ENCODE measurements around the gene ZNF710.
"Not testable (repeated sequence)": the region's sequence is repeated elsewhere in the genome, so short reads cannot be mapped to it uniquely, and the experiment has no call there.

The ZNF710 gene

DNA sequence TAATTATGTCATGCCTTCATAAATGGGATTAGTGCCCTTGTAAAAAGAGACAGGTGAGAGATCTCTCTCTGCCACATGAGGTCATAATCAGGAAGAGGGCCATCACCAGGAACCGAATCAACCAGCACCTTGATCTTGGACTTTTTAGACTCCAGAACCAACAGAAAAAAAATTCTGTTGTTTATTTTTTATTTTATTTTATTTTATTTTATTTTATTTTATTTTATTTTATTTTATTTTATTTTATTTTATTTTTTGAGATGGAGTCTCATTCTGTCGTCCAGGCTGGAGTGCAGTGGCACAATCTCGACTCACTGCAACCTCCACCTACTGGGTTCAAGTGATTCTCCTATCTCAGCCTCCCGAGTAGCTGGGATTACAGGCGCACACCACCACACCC, 106.9 kb downstream of the ZNF710 start:
- H3K79me1 ChIP-seq (ENCODE audit: low read length); H3K18ac ChIP-seq (ENCODE audit: low read length); H3K4me2 ChIP-seq (ENCODE audit: low read length); H2AK5ac ChIP-seq (ENCODE audit: low read length); H2BK5ac ChIP-seq (ENCODE audit: low read depth, low read length, poor library complexity); H2BK12ac ChIP-seq (ENCODE audit: low read length); H3K9me3 ChIP-seq (ENCODE audit: insufficient read depth, low read depth, low read length); H4K91ac ChIP-seq (ENCODE audit: low read depth, low read length); H4K8ac ChIP-seq (ENCODE audit: low read depth, low read length); H3K27ac ChIP-seq (ENCODE audit: low read depth, low read length); H3K79me2 ChIP-seq (ENCODE audit: control insufficient read depth, insufficient read depth, low read length, poor library complexity); H3K14ac ChIP-seq (ENCODE audit: low read length); H3K27me3 ChIP-seq (ENCODE audit: insufficient read depth, low read length); H3K4me3 ChIP-seq (ENCODE audit: low read depth, low read length); DNase-seq; H2AFZ ChIP-seq (ENCODE audit: insufficient read depth, low read length, poor library complexity); H3K36me3 ChIP-seq (ENCODE audit: control insufficient read depth in 1 of 2, insufficient read depth in 2 of 2, low read length in 2 of 2); H4K12ac ChIP-seq (ENCODE audit: low read depth, low read length); H2BK120ac ChIP-seq (ENCODE audit: insufficient read depth, low read length, poor library complexity); H3K23ac ChIP-seq (ENCODE audit: low read length); H3K9ac ChIP-seq (ENCODE audit: low read length); H3K4ac ChIP-seq (ENCODE audit: low read depth, low read length): not testable (repeated sequence)
- peaks cover 14 to 21% of the 10 kb centered on the region in 2 experiments for H3K4me1 ChIP-seq (ENCODE audit: control insufficient read depth in 1 of 2, insufficient read depth in 2 of 2, low read length in 2 of 2)
- no CpG with 5 or more reads among the region's 5 CpGs for WGBS (ENCODE audit: extremely low coverage, insufficient coverage, insufficient read length)

DNA sequence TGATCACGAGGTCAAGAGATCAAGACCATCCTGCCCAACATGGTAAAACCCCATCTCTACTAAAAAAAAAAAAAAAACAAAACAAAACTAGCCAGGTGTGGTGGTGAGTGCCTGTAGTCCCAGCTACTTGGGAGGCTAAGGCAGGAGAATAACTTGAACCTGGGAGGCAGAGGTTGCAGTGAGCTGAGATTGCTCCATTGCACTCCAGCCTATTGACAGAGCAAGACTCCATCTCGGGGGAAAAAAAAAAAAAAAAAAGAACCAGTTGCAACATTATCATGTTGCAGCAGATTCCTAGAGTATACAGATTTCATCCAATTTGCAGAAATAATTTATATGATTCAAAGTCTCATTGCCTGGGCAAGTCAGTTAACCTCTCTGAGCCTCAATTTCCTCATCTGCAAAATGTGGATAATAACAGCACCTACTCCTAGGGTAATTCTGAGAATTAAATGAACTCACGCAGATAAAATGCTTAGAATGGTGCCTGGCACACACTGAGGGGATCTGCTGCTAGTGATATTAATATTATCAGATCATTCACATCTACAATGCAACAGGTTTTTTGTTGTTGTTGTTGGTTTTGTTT, 108.1 kb downstream of the ZNF710 start:
- not testable (repeated sequence) for H3K27me3 ChIP-seq (ENCODE audit: insufficient read depth, low read length); H3K9me3 ChIP-seq (ENCODE audit: insufficient read depth, low read depth, low read length); H3K4me3 ChIP-seq (ENCODE audit: low read depth, low read length); H3K9ac ChIP-seq (ENCODE audit: low read length); H3K4ac ChIP-seq (ENCODE audit: low read depth, low read length); H2BK5ac ChIP-seq (ENCODE audit: low read depth, low read length, poor library complexity); H2BK12ac ChIP-seq (ENCODE audit: low read length); H3K79me2 ChIP-seq (ENCODE audit: control insufficient read depth, insufficient read depth, low read length, poor library complexity); H3K23ac ChIP-seq (ENCODE audit: low read length); H4K91ac ChIP-seq (ENCODE audit: low read depth, low read length); H3K79me1 ChIP-seq (ENCODE audit: low read length); H3K18ac ChIP-seq (ENCODE audit: low read length); H3K36me3 ChIP-seq (ENCODE audit: control insufficient read depth in 1 of 2, insufficient read depth in 2 of 2, low read length in 2 of 2); H3K14ac ChIP-seq (ENCODE audit: low read length); H2AK5ac ChIP-seq (ENCODE audit: low read length); H3K4me2 ChIP-seq (ENCODE audit: low read length); H4K12ac ChIP-seq (ENCODE audit: low read depth, low read length); H4K8ac ChIP-seq (ENCODE audit: low read depth, low read length); H3K27ac ChIP-seq (ENCODE audit: low read depth, low read length); H2BK120ac ChIP-seq (ENCODE audit: insufficient read depth, low read length, poor library complexity); H2AFZ ChIP-seq (ENCODE audit: insufficient read depth, low read length, poor library complexity)
- no CpG with 5 or more reads among the region's 3 CpGs for WGBS (ENCODE audit: extremely low coverage, insufficient coverage, insufficient read length)
- peak in 1 of 2 donors; percentile 49 for DNase-seq
- peaks cover 13 to 15% of the 10 kb centered on the region in 2 experiments for H3K4me1 ChIP-seq (ENCODE audit: control insufficient read depth in 1 of 2, insufficient read depth in 2 of 2, low read length in 2 of 2)

DNA sequence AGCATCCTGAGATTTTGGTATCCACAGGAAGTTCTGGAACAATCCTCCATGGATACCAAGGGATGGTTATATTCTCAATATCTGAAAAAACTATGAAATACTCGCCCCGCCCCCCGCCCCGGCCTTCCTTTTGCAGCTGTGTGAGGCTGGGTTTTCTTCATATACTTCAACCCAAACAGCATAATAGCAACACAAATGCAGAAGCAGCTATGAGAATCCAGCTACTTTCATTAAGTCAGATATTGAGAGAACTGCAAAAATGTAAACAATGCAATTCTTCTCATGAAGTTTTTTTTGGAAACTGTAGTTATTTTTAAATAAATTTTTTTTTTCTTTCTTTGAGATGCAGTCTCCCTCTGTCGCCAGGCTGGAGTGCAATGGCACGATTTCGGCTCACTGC, 112.0 kb downstream of the ZNF710 start:
- Histone ChIP-seq H4K91ac (ENCODE audit: low read depth, low read length) (no peak overlapping the region), H2AFZ (ENCODE audit: insufficient read depth, low read length, poor library complexity) (no peak overlapping the region), H4K12ac (ENCODE audit: low read depth, low read length) (no peak overlapping the region), H3K4me1 (ENCODE audit: control insufficient read depth in 1 of 2, insufficient read depth in 2 of 2, low read length in 2 of 2) (no peaks in the 10 kb centered on the region), H4K8ac (ENCODE audit: low read depth, low read length) (no peak overlapping the region), H3K36me3 (ENCODE audit: control insufficient read depth in 1 of 2, insufficient read depth in 2 of 2, low read length in 2 of 2) (no peaks in the 10 kb centered on the region), H3K27ac (ENCODE audit: low read depth, low read length) (no peak overlapping the region), H2BK12ac (ENCODE audit: low read length) (no peak overlapping the region), H3K18ac (ENCODE audit: low read length) (no peak overlapping the region), H3K14ac (ENCODE audit: low read length) (no peak overlapping the region), H2BK5ac (ENCODE audit: low read depth, low read length, poor library complexity) (no peak overlapping the region), H2AK5ac (ENCODE audit: low read length) (no peak overlapping the region), H3K4me3 (ENCODE audit: low read depth, low read length) (no peak overlapping the region), H3K9ac (ENCODE audit: low read length) (no peak overlapping the region), H3K27me3 (ENCODE audit: insufficient read depth, low read length) (no peaks in the 10 kb centered on the region), H2BK120ac (ENCODE audit: insufficient read depth, low read length, poor library complexity) (no peak overlapping the region), H3K4ac (ENCODE audit: low read depth, low read length) (no peak overlapping the region), H3K4me2 (ENCODE audit: low read length) (no peak overlapping the region), H3K79me1 (ENCODE audit: low read length) (no peaks in the 10 kb centered on the region), H3K9me3 (ENCODE audit: insufficient read depth, low read depth, low read length) (peaks cover 4% of the 10 kb centered on the region), H3K79me2 (ENCODE audit: control insufficient read depth, insufficient read depth, low read length, poor library complexity) (no peaks in the 10 kb centered on the region), H3K23ac (ENCODE audit: low read length) (no peak overlapping the region)
- no peak for DNase-seq
- WGBS (ENCODE audit: extremely low coverage, insufficient coverage, insufficient read length), result no CpG with 5 or more reads among the region's 7 CpGs

DNA sequence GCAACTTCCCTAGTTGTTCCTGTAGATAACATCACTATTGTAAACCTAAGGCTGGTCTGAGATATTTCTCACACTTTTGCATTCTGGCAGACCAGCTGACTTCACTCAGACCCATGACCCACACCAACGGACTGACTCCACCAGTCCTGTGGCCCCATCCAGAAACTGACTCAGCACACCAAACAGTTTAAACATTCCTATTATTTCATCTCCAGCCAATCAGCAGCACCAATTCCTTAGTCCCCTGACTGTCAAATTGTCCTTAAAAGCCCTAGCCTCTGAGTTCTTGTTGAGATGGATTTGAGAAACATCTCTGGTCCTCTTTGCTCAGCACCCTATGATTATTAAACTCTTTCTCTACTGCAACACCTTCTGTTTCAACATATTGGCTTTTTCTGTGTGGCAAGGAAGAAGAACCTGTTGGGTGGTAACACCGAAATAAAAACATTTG, 113.4 kb downstream of the ZNF710 start:
- H3K4me3 ChIP-seq (ENCODE audit: low read depth, low read length), result no peak overlapping the region
- no peak overlapping the region for H3K14ac ChIP-seq (ENCODE audit: low read length)
- no peak overlapping the region for H4K8ac ChIP-seq (ENCODE audit: low read depth, low read length)
- no peak overlapping the region for H3K4me2 ChIP-seq (ENCODE audit: low read length)
- H3K27ac ChIP-seq (ENCODE audit: low read depth, low read length), result no peak overlapping the region
- H2BK120ac ChIP-seq (ENCODE audit: insufficient read depth, low read length, poor library complexity), result no peak overlapping the region
- no peak overlapping the region for H3K23ac ChIP-seq (ENCODE audit: low read length)
- no peak overlapping the region for H3K4ac ChIP-seq (ENCODE audit: low read depth, low read length)
- no peaks in the 10 kb centered on the region for H3K79me1 ChIP-seq (ENCODE audit: low read length)
- DNase-seq, result peak; percentile 74 to 84
- no peak overlapping the region for H3K9ac ChIP-seq (ENCODE audit: low read length)
- H2BK5ac ChIP-seq (ENCODE audit: low read depth, low read length, poor library complexity), result no peak overlapping the region
- peaks cover 4% of the 10 kb centered on the region for H3K9me3 ChIP-seq (ENCODE audit: insufficient read depth, low read depth, low read length)
- H3K36me3 ChIP-seq (ENCODE audit: control insufficient read depth in 1 of 2, insufficient read depth in 2 of 2, low read length in 2 of 2), result no peaks in the 10 kb centered on the region
- no peaks in the 10 kb centered on the region for H3K27me3 ChIP-seq (ENCODE audit: insufficient read depth, low read length)
- no peaks in the 10 kb centered on the region for H3K79me2 ChIP-seq (ENCODE audit: control insufficient read depth, insufficient read depth, low read length, poor library complexity)
- no peak overlapping the region for H2BK12ac ChIP-seq (ENCODE audit: low read length)
- no CpG with 5 or more reads among the region's 2 CpGs for WGBS (ENCODE audit: extremely low coverage, insufficient coverage, insufficient read length)
- H3K18ac ChIP-seq (ENCODE audit: low read length), result no peak overlapping the region
- no peaks in the 10 kb centered on the region for H3K4me1 ChIP-seq (ENCODE audit: control insufficient read depth in 1 of 2, insufficient read depth in 2 of 2, low read length in 2 of 2)
- no peak overlapping the region for H2AK5ac ChIP-seq (ENCODE audit: low read length)
- H4K91ac ChIP-seq (ENCODE audit: low read depth, low read length), result no peak overlapping the region
- H2AFZ ChIP-seq (ENCODE audit: insufficient read depth, low read length, poor library complexity), result no peak overlapping the region
- no peak overlapping the region for H4K12ac ChIP-seq (ENCODE audit: low read depth, low read length)

Data from trophoblast cell (in vitro differentiated cells and primary cell).